Transverse colon (tissue), 4 donors: Measurements from ENCODE around the gene IFNGR1. TPM values are rescaled to one million over a fixed set of nuclear protein-coding genes. Genes with fewer than 3 reads are reported as not detected.
"Not testable (repeated sequence)": the region's sequence is repeated elsewhere in the genome, so short reads cannot be mapped to it uniquely, and the experiment has no call there.

Experiments used
- DNase-seq: peaks from one replicate; pipeline ENCODE4 v3.0.0-alpha.2; 2019
- H3K27ac ChIP-seq, 4 donors: fragments of 200-600 bp; sonication (generic); 2 replicates each; pipeline ENCODE4 v1.5.1; 2016 to 2018; ENCODE audit warnings: inconsistent platforms in 4 of 4
- H3K27me3 ChIP-seq: fragments of 200-600 bp; sonication (generic); 2 replicates; pipeline ENCODE4 v1.5.1; 2017; ENCODE audit warnings: inconsistent platforms
- H3K36me3 ChIP-seq, 4 donors: fragments of 200-600 bp; sonication (generic); 2 replicates each; pipeline ENCODE4 v1.5.1; 2017 to 2019; ENCODE audit warnings: inconsistent platforms in 4 of 4
- H3K4me1 ChIP-seq, 4 donors: fragments of 200-600 bp; sonication (generic); 2 replicates each; pipeline ENCODE4 v1.5.1; 2017 to 2020; ENCODE audit warnings: inconsistent platforms in 4 of 4
- H3K4me3 ChIP-seq, 4 donors: fragments of 200-600 bp; sonication (generic); 1 replicate in 1 of 4; 2 replicates in 3 of 4; pipeline versions ENCODE4 v1.5.1 to v1.6.1; 2017 to 2019; ENCODE audit warnings: inconsistent platforms in 4 of 4
- H3K9me3 ChIP-seq, 2 donors: fragments of 200-600 bp; sonication (generic); 2 replicates each; pipeline ENCODE4 v1.5.1; 2017 to 2019; ENCODE audit warnings: inconsistent platforms in 2 of 2
- EP300 ChIP-seq: sonication (generic); formaldehyde crosslinking; IDR thresholded peaks from one replicate; pipeline ENCODE4 v1.6.1; 2017; ENCODE audit warnings: antibody characterized with exemption, low read depth
- POLR2A ChIP-seq: fragments of 450-650 bp; IDR thresholded peaks from one replicate; pipeline ENCODE4 v1.6.1; 2016; ENCODE audit warnings: antibody characterized with exemption, mild to moderate bottlenecking, moderate library complexity
- POLR2AphosphoS5 ChIP-seq, 3 donors: sonication (generic); formaldehyde crosslinking; IDR thresholded peaks; one replicate each; pipeline ENCODE4 v1.6.1; 2016; ENCODE audit warnings: antibody characterized with exemption in 3 of 3
- WGBS, 2 donors: methylation state at CpG; one replicate each; pipeline ENCODE4 v1.1.5; 2018; ENCODE audit warnings: low coverage in 1 of 2; 5-methylcytosine and 5-hydroxymethylcytosine counted together
- in situ Hi-C, 4 donors: fragments of 200-750 bp; cut with MboI; loops; one replicate each; pipeline versions ENCODE4 v1.15.0 to v1.15.1; 2017; ENCODE audit warnings: low sequenced_read_pairs in 3 of 4, low pct_ligation_motif_present in 1 of 4, low pct_unique_long_range_greater_than_20kb in 1 of 4
- intact Hi-C: fragments of 100-400 bp; cut with DNase I; formaldehyde crosslinking; loops from one replicate; pipeline ENCODE4 v1.15.1; 2023; ENCODE audit warnings: low total_unique reads
- total RNA-seq, 4 donors: library from RNA; depleted of rRNA; stranded (reverse); fragments of >200 nt; gene quantifications; one replicate each; pipeline ENCODE4 v1.1.0, GENCODE V29; 2016
- TF ChIP-seq, protein P1 (sequence below), 5 experiments: fragments of 200-600 bp in 3 of 5; fragments of 450-650 bp in 2 of 5; sonication (generic) in 3 of 5; IDR thresholded peaks; 1 replicate in 2 of 5; 2 replicates in 3 of 5; pipeline ENCODE4 v1.5.1; 2016 to 2017; ENCODE audit warnings: antibody characterized with exemption in 5 of 5, inconsistent platforms in 3 of 5, mild to moderate bottlenecking in 2 of 5, moderate library complexity in 1 of 5

IFNGR1 gene
- total RNA-seq, 4 donors from 2014 or later, result 7.0 to 116 (median 86.8) TPM

DNA sequence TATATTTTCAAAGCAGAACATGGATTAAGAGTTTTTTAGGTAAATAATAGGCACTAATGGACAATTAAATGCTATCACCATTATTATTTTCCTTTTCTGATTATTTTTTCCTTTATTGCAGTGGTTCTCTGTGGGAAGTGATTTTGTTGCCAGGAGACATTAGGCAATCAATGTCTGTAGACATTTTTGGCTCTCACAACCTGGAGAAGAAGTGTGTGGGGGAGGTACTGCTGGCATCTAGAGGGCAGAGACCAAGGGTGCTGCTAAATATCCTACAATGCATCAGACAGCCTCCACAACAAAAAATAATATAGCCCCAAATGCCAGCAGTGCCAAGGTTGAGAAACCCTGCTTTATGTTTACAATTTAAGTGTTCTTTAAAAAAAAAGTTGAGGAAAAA, 8.3 kb downstream of the IFNGR1 start:
- H3K9me3 ChIP-seq, result no peaks in the 10 kb centered on the region
- no peak overlapping the region for H3K27ac ChIP-seq
- DNase-seq, result no peak
- intact Hi-C loops (no loop called here), in situ Hi-C loops (no loop called here)
- peaks cover 4 to 60% (median 32%) of the 10 kb centered on the region in 4 donors for H3K4me1 ChIP-seq
- H3K27me3 ChIP-seq, result no peaks in the 10 kb centered on the region
- TF ChIP-seq, protein P1, sequence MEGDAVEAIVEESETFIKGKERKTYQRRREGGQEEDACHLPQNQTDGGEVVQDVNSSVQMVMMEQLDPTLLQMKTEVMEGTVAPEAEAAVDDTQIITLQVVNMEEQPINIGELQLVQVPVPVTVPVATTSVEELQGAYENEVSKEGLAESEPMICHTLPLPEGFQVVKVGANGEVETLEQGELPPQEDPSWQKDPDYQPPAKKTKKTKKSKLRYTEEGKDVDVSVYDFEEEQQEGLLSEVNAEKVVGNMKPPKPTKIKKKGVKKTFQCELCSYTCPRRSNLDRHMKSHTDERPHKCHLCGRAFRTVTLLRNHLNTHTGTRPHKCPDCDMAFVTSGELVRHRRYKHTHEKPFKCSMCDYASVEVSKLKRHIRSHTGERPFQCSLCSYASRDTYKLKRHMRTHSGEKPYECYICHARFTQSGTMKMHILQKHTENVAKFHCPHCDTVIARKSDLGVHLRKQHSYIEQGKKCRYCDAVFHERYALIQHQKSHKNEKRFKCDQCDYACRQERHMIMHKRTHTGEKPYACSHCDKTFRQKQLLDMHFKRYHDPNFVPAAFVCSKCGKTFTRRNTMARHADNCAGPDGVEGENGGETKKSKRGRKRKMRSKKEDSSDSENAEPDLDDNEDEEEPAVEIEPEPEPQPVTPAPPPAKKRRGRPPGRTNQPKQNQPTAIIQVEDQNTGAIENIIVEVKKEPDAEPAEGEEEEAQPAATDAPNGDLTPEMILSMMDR (IDR thresholded peaks at IDR 0.05), result no peak
- no peak for TF ChIP-seq POLR2AphosphoS5 (IDR thresholded peaks at IDR 0.05)
- no peak overlapping the region for H3K4me3 ChIP-seq
- peaks cover 0 to 7% (median 2%) of the 10 kb centered on the region in 4 donors for H3K36me3 ChIP-seq

DNA sequence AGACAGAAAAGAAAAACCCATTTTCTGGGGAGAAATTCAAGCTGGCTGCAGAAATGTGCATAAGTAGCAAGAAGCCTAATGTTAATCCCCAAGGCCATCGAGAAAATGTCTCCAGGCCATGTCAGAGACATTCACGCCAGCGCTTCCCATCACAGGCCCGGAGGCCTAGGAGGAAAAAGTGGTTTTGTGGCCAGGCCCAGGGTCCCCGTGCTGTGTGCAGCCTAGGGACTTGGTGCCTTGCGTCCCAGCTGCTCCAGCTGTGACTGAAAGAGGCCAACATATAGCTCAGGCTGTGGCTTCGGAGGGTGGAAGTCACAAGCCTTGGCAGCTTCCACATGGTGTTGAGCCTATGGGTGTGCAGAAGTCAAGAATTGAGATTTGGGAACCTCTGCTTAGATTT, 10.9 kb downstream of the IFNGR1 start:
- Histone ChIP-seq H3K27ac (no peak overlapping the region), H3K36me3 (peaks cover 0 to 33% (median 13%) of the 10 kb centered on the region in 4 donors), H3K4me3 (no peak overlapping the region), H3K4me1 (peaks cover 4 to 34% (median 15%) of the 10 kb centered on the region in 4 donors), H3K9me3 (no peaks in the 10 kb centered on the region), H3K27me3 (no peaks in the 10 kb centered on the region)
- no peak for DNase-seq
- 98% methylated on average over 7 of the region's 7 CpGs; no CpG with 5 or more reads in 1 of the 2 donors for WGBS, 2 donors
- TF ChIP-seq EP300, result no peak
- TF ChIP-seq POLR2A, result no peak
- no peak for TF ChIP-seq POLR2AphosphoS5 (IDR thresholded peaks at IDR 0.05)
- TF ChIP-seq, protein P1 (IDR thresholded peaks at IDR 0.05), result no peak
- in situ Hi-C loops, result no loop called here
- intact Hi-C loops, result no loop called here

DNA sequence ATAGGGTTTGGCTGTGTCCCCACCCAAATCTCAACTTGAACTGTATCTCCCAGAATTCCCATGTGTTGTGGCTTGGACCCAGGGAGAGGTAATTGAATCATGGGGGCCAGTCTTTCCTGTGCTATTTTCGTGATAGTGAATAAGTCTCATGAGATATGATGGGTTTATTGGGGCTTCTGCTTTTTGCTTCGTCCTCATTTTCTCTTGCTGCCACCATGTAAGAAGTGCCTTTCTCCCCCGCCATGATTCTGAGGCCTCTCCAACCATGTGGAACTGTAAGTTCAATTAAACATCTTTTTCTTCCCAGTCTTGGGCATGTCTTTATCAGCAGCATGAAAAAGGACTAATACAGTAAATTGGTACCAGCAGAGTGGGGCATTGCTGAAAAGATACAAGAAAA, 11.7 kb downstream of the IFNGR1 start:
- WGBS, 2 donors, result 83 to 91% methylated on average over 2 to 3 of the region's 3 CpGs
- H3K27me3 ChIP-seq, intact Hi-C loops, H3K4me3 ChIP-seq, in situ Hi-C loops, H3K9me3 ChIP-seq, DNase-seq, H3K27ac ChIP-seq: not testable (repeated sequence)
- H3K36me3 ChIP-seq, result peaks cover 0 to 40% (median 17%) of the 10 kb centered on the region in 4 donors
- H3K4me1 ChIP-seq, result peaks cover 0 to 26% (median 13%) of the 10 kb centered on the region in 4 donors

DNA sequence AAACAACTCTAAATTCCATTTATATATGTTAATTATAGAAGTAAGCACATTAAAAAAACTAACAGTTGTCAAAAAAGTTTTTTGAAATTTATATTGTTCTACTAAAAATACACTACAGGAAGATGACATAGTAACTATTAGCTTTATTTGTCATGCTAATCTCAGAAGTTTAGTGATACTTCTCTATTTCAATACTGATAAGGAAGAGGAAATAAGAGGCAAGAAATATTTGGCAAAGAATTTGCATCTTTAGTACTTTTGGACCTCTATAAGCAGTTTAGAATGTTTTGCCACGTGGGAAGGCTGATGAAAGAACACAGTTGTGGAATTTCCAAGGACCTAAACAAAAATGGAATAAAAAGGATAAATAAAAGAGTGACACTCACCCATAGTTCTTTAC, 12.6 kb downstream of the IFNGR1 start:
- Histone ChIP-seq H3K36me3 (peaks cover 0 to 48% (median 19%) of the 10 kb centered on the region in 4 donors), H3K27me3 (no peaks in the 10 kb centered on the region), H3K27ac (no peak overlapping the region), H3K4me1 (peaks cover 0 to 18% (median 13%) of the 10 kb centered on the region in 4 donors), H3K4me3 (no peak overlapping the region), H3K9me3 (no peaks in the 10 kb centered on the region)
- 52 to 75% methylated on average over 1 of the region's 1 CpG for WGBS, 2 donors
- in situ Hi-C loops, result no loop called here
- no peak for TF ChIP-seq POLR2A
- TF ChIP-seq POLR2AphosphoS5 (IDR thresholded peaks at IDR 0.05), result no peak
- TF ChIP-seq, protein P1 (IDR thresholded peaks at IDR 0.05), result no peak
- no peak for TF ChIP-seq EP300
- intact Hi-C loops, result no loop called here
- no peak for DNase-seq

DNA sequence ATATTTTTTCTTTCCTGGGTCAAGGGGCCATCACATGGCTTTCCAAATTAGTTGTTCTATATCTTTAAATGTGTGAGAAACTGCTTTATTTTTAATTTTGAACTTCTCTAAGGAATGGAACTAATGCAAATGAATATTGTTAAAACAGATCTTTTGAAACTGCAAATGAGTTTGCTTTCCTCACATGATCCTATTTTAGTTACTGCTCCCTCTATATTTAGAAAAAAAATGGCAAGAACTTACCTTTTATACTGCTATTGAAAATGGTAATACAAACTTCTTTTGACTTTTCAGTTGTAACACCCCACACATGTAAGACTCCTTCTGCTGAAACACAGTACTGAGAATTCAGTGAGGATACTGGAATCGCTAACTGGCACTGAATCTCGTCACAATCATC, 15.9 kb downstream of the IFNGR1 start:
- Histone ChIP-seq H3K27me3 (no peaks in the 10 kb centered on the region), H3K4me1 (peaks cover 0 to 6% (median 0%) of the 10 kb centered on the region in 4 donors), H3K27ac (no peak overlapping the region), H3K9me3 (no peaks in the 10 kb centered on the region), H3K36me3 (peaks cover 0 to 76% (median 31%) of the 10 kb centered on the region in 4 donors), H3K4me3 (no peak overlapping the region)
- intact Hi-C loops (no loop called here), in situ Hi-C loops (no loop called here)
- TF ChIP-seq, protein P1 (IDR thresholded peaks at IDR 0.05), result no peak
- TF ChIP-seq POLR2A, result no peak
- no peak for TF ChIP-seq EP300
- no peak for TF ChIP-seq POLR2AphosphoS5 (IDR thresholded peaks at IDR 0.05)
- DNase-seq, result no peak
- 90 to 93% methylated on average over 2 of the region's 2 CpGs for WGBS, 2 donors
